GM12878 (cell line): ENCODE results near the gene ITPKB. TPM values are rescaled to one million over a fixed set of nuclear protein-coding genes. Genes with fewer than 3 reads are reported as not detected.

ENCODE experiments used
- ATAC-seq: fragments of 200-7000 bp; cut with Tn5 transposase; 3 replicates; pipeline ENCODE4 v1.9.1; 2020; ENCODE audit warnings: mild to moderate bottlenecking, moderate library complexity
- BruUV-seq: library from RNA; stranded (reverse); fragments of 400-500 nt; replicated peaks from 2 replicates; lab custom pipeline; 2021; lab: Mats Ljungman, UMichigan
- CTCF ChIA-PET: fragments of 300-600 bp; sonication (Branson Sonifier 250); formaldehyde crosslinking; extraction: SDS; loops from one replicate; lab custom pipeline; 2021; ENCODE audit warnings: inconsistent platforms; lab: Yijun Ruan, JAX
- POLR2A ChIA-PET: fragments of 350-600 bp; formaldehyde crosslinking; extraction: SDS; loops from one replicate; lab custom pipeline; 2021; ENCODE audit warnings: inconsistent platforms; lab: Charles Lee
- RAD21 ChIA-PET: fragments of 300-600 bp; sonication (Branson Sonifier 250); formaldehyde crosslinking; loops from one replicate; lab custom pipeline; 2023; ENCODE audit warnings: antibody characterized with exemption; ENCODE audit not compliant: unreplicated experiment; lab: Charles Lee
- SMC1A ChIA-PET: fragments of 300-600 bp; sonication (Branson Sonifier 250); formaldehyde crosslinking; loops from one replicate; lab custom pipeline; 2023; ENCODE audit not compliant: unreplicated experiment, uncharacterized antibody; lab: Charles Lee
- DNase-seq: peaks from one replicate; pipeline ENCODE4 v3.0.0-alpha.2; 2011; ENCODE audit warnings: low read depth, low spot score
- FAIRE-seq: peaks from 3 replicates; lab custom pipeline; 2011; peaks lifted over from hg19 to GRCh38; lab: Jason Lieb, UNC
- H2AFZ ChIP-seq: 2 replicates; pipeline ENCODE4 v1.6.0; 2011; ENCODE audit warnings: low read depth, low read length, control low read depth; ENCODE audit not compliant: control insufficient read depth
- H3K27ac ChIP-seq: 2 replicates; pipeline ENCODE4 v1.5.1; 2011; ENCODE audit warnings: control low read depth; ENCODE audit not compliant: control insufficient read depth, insufficient read depth
- H3K27me3 ChIP-seq, 2 experiments: replicated peaks in 1 of 2; 2 replicates each; pipeline versions ENCODE4 v1.6.0 to v1.6.1; 2011; ENCODE audit warnings: low read length in 1 of 2; ENCODE audit not compliant: control insufficient read depth in 2 of 2, insufficient read depth in 2 of 2
- H3K36me3 ChIP-seq, 2 experiments: 2 replicates each; pipeline ENCODE4 v1.5.1; 2011; ENCODE audit warnings: low read length in 1 of 2; ENCODE audit not compliant: control insufficient read depth in 2 of 2, insufficient read depth in 2 of 2
- H3K4me1 ChIP-seq: 2 replicates; pipeline ENCODE4 v1.6.1; 2011; ENCODE audit warnings: mild to moderate bottlenecking, low read length, moderate library complexity, mixed read lengths; ENCODE audit not compliant: control insufficient read depth, insufficient read depth
- H3K4me2 ChIP-seq: 2 replicates; pipeline ENCODE4 v1.6.0; 2011; ENCODE audit warnings: control low read depth; ENCODE audit not compliant: control insufficient read depth, insufficient read depth
- H3K4me3 ChIP-seq: fragments of 200-600 bp; sonication (generic); 2 replicates; pipeline ENCODE4 v1.5.1; 2016
- H3K79me2 ChIP-seq: 2 replicates; pipeline ENCODE4 v1.6.0; 2011; ENCODE audit warnings: low read length; ENCODE audit not compliant: control insufficient read depth, insufficient read depth
- H3K9ac ChIP-seq: 2 replicates; pipeline ENCODE4 v1.8.0; 2011; ENCODE audit warnings: low read length, control low read depth, mixed read lengths; ENCODE audit not compliant: control insufficient read depth, insufficient read depth
- H3K9me3 ChIP-seq: replicated peaks from 3 replicates; pipeline ENCODE4 v1.5.1; 2011; ENCODE audit warnings: mild to moderate bottlenecking, low read length; ENCODE audit not compliant: control insufficient read depth, insufficient read depth
- H4K20me1 ChIP-seq: 2 replicates; pipeline ENCODE4 v1.6.0; 2011; ENCODE audit not compliant: control insufficient read depth, insufficient read depth
- ASH2L ChIP-seq: fragments of 300-600, 200-600 bp; sonication (generic); IDR thresholded peaks from 2 replicates; pipeline ENCODE4 v1.6.1; 2017; ENCODE audit warnings: low read depth, mild to moderate bottlenecking, borderline replicate concordance
- ETV6 ChIP-seq, 2 experiments: fragments of 450-650 bp in 1 of 2; IDR thresholded peaks in 1 of 2; conservative IDR thresholded peaks in 1 of 2; 2 replicates each; pipeline ENCODE4 v1.6.1; 2014; ENCODE audit warnings: antibody characterized with exemption in 1 of 2, borderline replicate concordance in 1 of 2, low read depth in 1 of 2, mild to moderate bottlenecking in 1 of 2, moderate library complexity in 1 of 2
- KAT2A ChIP-seq: conservative IDR thresholded peaks from 2 replicates; pipeline ENCODE4 v1.6.1; 2011; ENCODE audit warnings: low read depth, low read length; ENCODE audit not compliant: control insufficient read depth
- KDM1A ChIP-seq: fragments of 200-600 bp; sonication (generic); IDR thresholded peaks from 2 replicates; pipeline ENCODE4 v1.6.1; 2016; ENCODE audit warnings: borderline replicate concordance
- NRF1 ChIP-seq: conservative IDR thresholded peaks from 2 replicates; pipeline ENCODE4 v1.6.1; 2011; ENCODE audit warnings: mild to moderate bottlenecking, low read depth, low read length, improper control_type of control experiment
- SMARCA5 ChIP-seq: fragments of 450-650 bp; IDR thresholded peaks from 2 replicates; pipeline ENCODE4 v1.6.1; 2017; ENCODE audit warnings: mild to moderate bottlenecking
- YBX1 ChIP-seq: fragments of 450-650 bp; IDR thresholded peaks from 2 replicates; pipeline ENCODE4 v1.6.1; 2016; ENCODE audit warnings: antibody characterized with exemption
- ZNF274 ChIP-seq: IDR thresholded peaks from one replicate; pipeline ENCODE4 v1.8.0; 2011; ENCODE audit not compliant: insufficient read length, insufficient read depth
- WGBS: methylation state at CpG from one replicate; pipeline ENCODE4 v1.1.6; 2016; ENCODE audit warnings: low lambda C conversion rate; ENCODE audit not compliant: insufficient replicate concordance, insufficient coverage; ENCODE audit errors: missing lambda C conversion rate; 5-methylcytosine and 5-hydroxymethylcytosine counted together
- in situ Hi-C: fragments of 300-500 bp; cut with MboI; formaldehyde crosslinking; loops from 9 replicates; pipeline ENCODE4 v1.14.3; 2018; ENCODE audit warnings: mixed read lengths
- intact Hi-C: fragments of 100-400 bp; cut with micrococcal nuclease; formaldehyde crosslinking; loops from one replicate; pipeline ENCODE4 v1.14.2; 2022; ENCODE audit not compliant: unreplicated experiment
- polyA plus RNA-seq, 11 experiments: library from polyadenylated mRNA; depleted of rRNA in 4 of 11; unstranded in 6 of 11; stranded (reverse) in 5 of 11; fragments of >200 nt; fragmentation: Nextera tagmentation in 4 of 11; fragmentation: Illumina TruSeq in 1 of 11; extraction: Ambion mirVana in 4 of 11; extraction: Trizol in 1 of 11; gene quantifications; 1 replicate in 1 of 11; 2 replicates in 10 of 11; pipeline versions ENCODE4 v1.2.1 to v1.2.3, GENCODE V29; 2011 to 2016; ENCODE audit warnings: inconsistent platforms in 2 of 11, missing spikeins in 2 of 11, low read depth in 1 of 11
- total RNA-seq, 4 experiments: library from RNA; depleted of rRNA in 3 of 4; stranded (reverse); fragments of >200 nt in 3 of 4; fragmentation: Illumina TruSeq in 1 of 4; extraction: Trizol in 1 of 4; gene quantifications; 2 replicates each; pipeline versions ENCODE4 v1.2.1 to v1.2.3, GENCODE V29; 2013 to 2021
- TF ChIP-seq, protein P1 (sequence below), 3 experiments: IDR thresholded peaks in 2 of 3; conservative IDR thresholded peaks in 1 of 3; 2 replicates each; pipeline ENCODE4 v1.5.1; 2011; ENCODE audit warnings: low read depth in 3 of 3, low read length in 3 of 3, mild to moderate bottlenecking in 3 of 3, control low read depth in 2 of 3, moderate library complexity in 2 of 3, inconsistent platforms in 1 of 3, mixed read lengths in 1 of 3; ENCODE audit not compliant: control insufficient read depth in 2 of 3, insufficient read depth in 1 of 3; ENCODE audit errors: extremely low read depth in 1 of 3
- TF ChIP-seq, protein P2 (sequence below): fragments of 450-650 bp; IDR thresholded peaks from 2 replicates; pipeline ENCODE4 v1.6.1; 2016; ENCODE audit warnings: mild to moderate bottlenecking
- TF ChIP-seq, protein P3 (sequence below): fragments of 450-650 bp; IDR thresholded peaks from 2 replicates; pipeline ENCODE4 v1.6.1; 2016; ENCODE audit warnings: mild to moderate bottlenecking
- TF ChIP-seq, protein P4 (sequence below): fragments of 450-650 bp; formaldehyde crosslinking; IDR thresholded peaks from 2 replicates; pipeline ENCODE4 v1.5.0; 2022; ENCODE audit warnings: mild to moderate bottlenecking, missing genetic modification characterization

The ITPKB gene
- total and polyA plus RNA-seq, 10 of the 15 experiments (the other 5 are each of a cell fraction or from before 2014, with no cell fraction given) = 1.3 to 38.7 (median 12.9) TPM

DNA sequence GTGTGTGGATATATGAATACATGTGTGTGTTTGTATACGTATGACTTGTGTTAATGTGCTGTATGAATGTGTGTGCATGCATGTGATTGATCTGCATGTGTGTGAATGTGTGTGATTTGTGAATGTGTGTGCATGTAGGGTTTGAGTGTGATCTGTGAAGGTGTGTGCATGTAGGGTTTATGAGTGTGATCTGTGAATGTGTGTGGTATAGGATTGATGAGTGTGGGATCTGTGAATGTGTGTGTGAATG, 102.3 kb downstream of the ITPKB start:
- BruUV-seq = no TSS peak
- TF ChIP-seq KDM1A (no peak), ASH2L (no peak), ZNF274 (no peak), NRF1 (no peak), KAT2A (no peak), ETV6 (conservative IDR thresholded peaks at IDR 0.05 in 1 of 2, IDR thresholded peaks at IDR 0.05 in 1 of 2; ENCODE audit: borderline replicate concordance in 1 of 2, low read depth in 1 of 2) (no peak), SMARCA5 (no peak), YBX1 (no peak)
- TF ChIP-seq, protein P1, sequence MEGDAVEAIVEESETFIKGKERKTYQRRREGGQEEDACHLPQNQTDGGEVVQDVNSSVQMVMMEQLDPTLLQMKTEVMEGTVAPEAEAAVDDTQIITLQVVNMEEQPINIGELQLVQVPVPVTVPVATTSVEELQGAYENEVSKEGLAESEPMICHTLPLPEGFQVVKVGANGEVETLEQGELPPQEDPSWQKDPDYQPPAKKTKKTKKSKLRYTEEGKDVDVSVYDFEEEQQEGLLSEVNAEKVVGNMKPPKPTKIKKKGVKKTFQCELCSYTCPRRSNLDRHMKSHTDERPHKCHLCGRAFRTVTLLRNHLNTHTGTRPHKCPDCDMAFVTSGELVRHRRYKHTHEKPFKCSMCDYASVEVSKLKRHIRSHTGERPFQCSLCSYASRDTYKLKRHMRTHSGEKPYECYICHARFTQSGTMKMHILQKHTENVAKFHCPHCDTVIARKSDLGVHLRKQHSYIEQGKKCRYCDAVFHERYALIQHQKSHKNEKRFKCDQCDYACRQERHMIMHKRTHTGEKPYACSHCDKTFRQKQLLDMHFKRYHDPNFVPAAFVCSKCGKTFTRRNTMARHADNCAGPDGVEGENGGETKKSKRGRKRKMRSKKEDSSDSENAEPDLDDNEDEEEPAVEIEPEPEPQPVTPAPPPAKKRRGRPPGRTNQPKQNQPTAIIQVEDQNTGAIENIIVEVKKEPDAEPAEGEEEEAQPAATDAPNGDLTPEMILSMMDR (IDR thresholded peaks at IDR 0.05 in 2 of 3, conservative IDR thresholded peaks at IDR 0.05 in 1 of 3; ENCODE audit: control insufficient read depth in 2 of 3, extremely low read depth in 1 of 3, insufficient read depth in 1 of 3, low read depth in 3 of 3, low read length in 3 of 3) = no peak
- TF ChIP-seq, protein P2, sequence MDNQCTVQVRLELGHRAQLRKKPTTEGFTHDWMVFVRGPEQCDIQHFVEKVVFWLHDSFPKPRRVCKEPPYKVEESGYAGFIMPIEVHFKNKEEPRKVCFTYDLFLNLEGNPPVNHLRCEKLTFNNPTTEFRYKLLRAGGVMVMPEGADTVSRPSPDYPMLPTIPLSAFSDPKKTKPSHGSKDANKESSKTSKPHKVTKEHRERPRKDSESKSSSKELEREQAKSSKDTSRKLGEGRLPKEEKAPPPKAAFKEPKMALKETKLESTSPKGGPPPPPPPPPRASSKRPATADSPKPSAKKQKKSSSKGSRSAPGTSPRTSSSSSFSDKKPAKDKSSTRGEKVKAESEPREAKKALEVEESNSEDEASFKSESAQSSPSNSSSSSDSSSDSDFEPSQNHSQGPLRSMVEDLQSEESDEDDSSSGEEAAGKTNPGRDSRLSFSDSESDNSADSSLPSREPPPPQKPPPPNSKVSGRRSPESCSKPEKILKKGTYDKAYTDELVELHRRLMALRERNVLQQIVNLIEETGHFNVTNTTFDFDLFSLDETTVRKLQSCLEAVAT = no peak
- TF ChIP-seq, protein P3, sequence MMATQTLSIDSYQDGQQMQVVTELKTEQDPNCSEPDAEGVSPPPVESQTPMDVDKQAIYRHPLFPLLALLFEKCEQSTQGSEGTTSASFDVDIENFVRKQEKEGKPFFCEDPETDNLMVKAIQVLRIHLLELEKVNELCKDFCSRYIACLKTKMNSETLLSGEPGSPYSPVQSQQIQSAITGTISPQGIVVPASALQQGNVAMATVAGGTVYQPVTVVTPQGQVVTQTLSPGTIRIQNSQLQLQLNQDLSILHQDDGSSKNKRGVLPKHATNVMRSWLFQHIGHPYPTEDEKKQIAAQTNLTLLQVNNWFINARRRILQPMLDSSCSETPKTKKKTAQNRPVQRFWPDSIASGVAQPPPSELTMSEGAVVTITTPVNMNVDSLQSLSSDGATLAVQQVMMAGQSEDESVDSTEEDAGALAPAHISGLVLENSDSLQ = no peak
- TF ChIP-seq, protein P4, sequence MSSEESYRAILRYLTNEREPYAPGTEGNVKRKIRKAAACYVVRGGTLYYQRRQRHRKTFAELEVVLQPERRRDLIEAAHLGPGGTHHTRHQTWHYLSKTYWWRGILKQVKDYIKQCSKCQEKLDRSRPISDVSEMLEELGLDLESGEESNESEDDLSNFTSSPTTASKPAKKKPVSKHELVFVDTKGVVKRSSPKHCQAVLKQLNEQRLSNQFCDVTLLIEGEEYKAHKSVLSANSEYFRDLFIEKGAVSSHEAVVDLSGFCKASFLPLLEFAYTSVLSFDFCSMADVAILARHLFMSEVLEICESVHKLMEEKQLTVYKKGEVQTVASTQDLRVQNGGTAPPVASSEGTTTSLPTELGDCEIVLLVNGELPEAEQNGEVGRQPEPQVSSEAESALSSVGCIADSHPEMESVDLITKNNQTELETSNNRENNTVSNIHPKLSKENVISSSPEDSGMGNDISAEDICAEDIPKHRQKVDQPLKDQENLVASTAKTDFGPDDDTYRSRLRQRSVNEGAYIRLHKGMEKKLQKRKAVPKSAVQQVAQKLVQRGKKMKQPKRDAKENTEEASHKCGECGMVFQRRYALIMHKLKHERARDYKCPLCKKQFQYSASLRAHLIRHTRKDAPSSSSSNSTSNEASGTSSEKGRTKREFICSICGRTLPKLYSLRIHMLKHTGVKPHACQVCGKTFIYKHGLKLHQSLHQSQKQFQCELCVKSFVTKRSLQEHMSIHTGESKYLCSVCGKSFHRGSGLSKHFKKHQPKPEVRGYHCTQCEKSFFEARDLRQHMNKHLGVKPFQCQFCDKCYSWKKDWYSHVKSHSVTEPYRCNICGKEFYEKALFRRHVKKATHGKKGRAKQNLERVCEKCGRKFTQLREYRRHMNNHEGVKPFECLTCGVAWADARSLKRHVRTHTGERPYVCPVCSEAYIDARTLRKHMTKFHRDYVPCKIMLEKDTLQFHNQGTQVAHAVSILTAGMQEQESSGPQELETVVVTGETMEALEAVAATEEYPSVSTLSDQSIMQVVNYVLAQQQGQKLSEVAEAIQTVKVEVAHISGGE (CRISPR knock-in tag) = no peak
- Histone ChIP-seq H3K9ac (no peak overlapping the region), H3K4me3 (no peak overlapping the region), H4K20me1 (no peaks in the 10 kb centered on the region), H3K36me3 (peaks cover 9 to 33% of the 10 kb centered on the region in 2 experiments), H3K4me1 (peaks cover 21% of the 10 kb centered on the region), H3K4me2 (no peak overlapping the region), H3K79me2 (no peaks in the 10 kb centered on the region), H3K27ac (no peak overlapping the region), H3K9me3 (no peaks in the 10 kb centered on the region), H3K27me3 (no peaks in the 10 kb centered on the region), H2AFZ (no peak overlapping the region)
- RAD21 ChIA-PET = no interaction called here
- CTCF ChIA-PET = interaction anchor here (4.7 to 6.9 kb wide), 2 partner anchors 50 to 190 kb away, joined by 40 to 112 read pairs; no protein-coding TSS in a partner anchor
- POLR2A ChIA-PET = no interaction called here
- 95% methylated on average over 1 of the region's 1 CpG for WGBS
- intact Hi-C loops (no loop called here), in situ Hi-C loops (no loop called here)
- SMC1A ChIA-PET = no interaction called here
- no peak for DNase-seq
- FAIRE-seq = no peak
- no peak for ATAC-seq
